ENCODE data around the gene ZNF280C.

Gene ZNF280C

DNA sequence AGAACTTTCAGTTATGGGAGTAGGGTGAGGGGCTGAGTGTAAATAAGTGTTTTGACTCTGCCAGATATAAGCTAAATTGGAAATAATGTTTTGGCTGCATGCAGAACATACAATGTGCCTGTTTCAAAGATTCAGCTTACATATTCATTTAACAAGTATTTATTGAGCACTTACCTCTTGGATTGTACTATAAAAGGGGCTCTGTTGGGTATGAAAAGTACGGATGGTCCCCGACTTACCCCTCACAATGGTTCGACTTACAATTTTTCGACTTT lies 102.3 kb downstream of the ZNF280C start:
- no peak for ATAC-seq (replicated peaks)
- peak overlapping the region; percentile 81 to 95 for H3K4me3 Mint-ChIP-seq
- H3K27me3 Mint-ChIP-seq, result no peaks in the 10 kb centered on the region
- H3K9me3 Mint-ChIP-seq, result no peaks in the 10 kb centered on the region
- H3K27ac Mint-ChIP-seq, result peak overlapping the region; percentile 81 to 95
- no peak for DNase-seq
- peaks cover 9% of the 10 kb centered on the region for H3K36me3 Mint-ChIP-seq (ENCODE audit: insufficient read depth)
- H3K4me1 Mint-ChIP-seq (ENCODE audit: low read depth in 2 of 2), result peaks cover 10 to 21% of the 10 kb centered on the region in 2 donors

DNA sequence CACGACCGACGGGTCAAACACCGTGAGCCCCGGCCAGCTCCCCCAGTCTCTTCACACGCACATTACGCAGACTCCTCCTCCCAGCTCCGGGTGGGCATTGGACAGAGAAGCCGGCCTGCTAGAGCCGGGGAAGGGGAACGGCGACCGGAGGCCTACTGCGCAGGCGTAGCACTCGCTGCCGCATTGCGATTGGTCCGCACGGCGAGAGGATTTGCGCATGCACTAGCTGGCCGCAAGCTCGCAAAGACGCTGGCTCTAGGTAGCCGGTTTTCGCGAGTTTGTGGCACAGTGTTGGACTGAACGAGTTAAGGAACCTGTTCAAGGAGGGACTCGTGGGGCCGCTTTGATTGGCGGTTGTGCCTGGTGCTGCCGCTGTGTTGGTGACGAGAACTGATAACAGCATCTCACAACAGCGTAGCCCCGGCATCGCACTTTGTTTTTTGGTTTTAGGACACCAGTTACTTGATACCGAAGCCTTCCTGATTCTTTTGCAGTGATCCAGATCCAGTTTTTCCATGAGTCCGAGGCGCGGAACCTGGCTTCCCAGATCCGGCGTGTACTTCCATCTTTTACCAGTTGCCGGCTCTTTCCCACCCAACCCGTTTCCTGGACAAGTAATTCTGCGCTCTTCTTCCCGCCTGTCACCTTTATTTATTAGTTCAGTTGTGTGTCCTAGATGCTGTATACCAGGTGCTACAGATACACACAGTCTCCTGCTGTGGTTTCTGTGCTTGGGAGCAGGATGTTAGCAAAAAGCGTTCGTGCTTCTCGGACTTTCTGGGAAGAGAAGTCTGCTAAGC lies 102.8 kb downstream of the ZNF280C start, which contains the start of gene AIFM1:
Gene AIFM1 (minus strand): TSS at position 139 of the 800 bp plus-strand sequence. CDS start 185 bp downstream, outside the sequence.
- H3K4me1 Mint-ChIP-seq (ENCODE audit: low read depth in 2 of 2), result peaks cover 9 to 21% of the 10 kb centered on the region in 2 donors
- DNase-seq (peak; percentile 79 to 80 (median 80)), ATAC-seq (replicated peaks) (peak; percentile 91)
- H3K27me3 Mint-ChIP-seq, result no peaks in the 10 kb centered on the region
- peak within 1 kb of the TSS; percentile 81 to 95 for H3K4me3 Mint-ChIP-seq
- peak within 1 kb of the TSS; percentile 81 to 95 for H3K27ac Mint-ChIP-seq
- H3K9me3 Mint-ChIP-seq, result no peaks in the 10 kb centered on the region
- H3K36me3 Mint-ChIP-seq (ENCODE audit: insufficient read depth), result peaks cover 9% of the 10 kb centered on the region

- DNase-seq (no peak), ATAC-seq (replicated peaks) (peak; percentile 47)
- peaks cover 9% of the 10 kb centered on the region for H3K36me3 Mint-ChIP-seq (ENCODE audit: insufficient read depth)
- H3K9me3 Mint-ChIP-seq, result no peaks in the 10 kb centered on the region
- no peaks in the 10 kb centered on the region for H3K27me3 Mint-ChIP-seq
- peaks cover 7 to 21% of the 10 kb centered on the region in 2 donors for H3K4me1 Mint-ChIP-seq (ENCODE audit: low read depth in 2 of 2)
- peak overlapping the region; percentile 81 to 95 for H3K27ac Mint-ChIP-seq
- peak overlapping the region; percentile 81 to 95 for H3K4me3 Mint-ChIP-seq
These were observed 103.5 kb downstream of the ZNF280C start for GRCh38 chrX:130165181-130165702.

- H3K4me1 Mint-ChIP-seq (ENCODE audit: low read depth in 2 of 2), result peaks cover 7 to 21% of the 10 kb centered on the region in 2 donors
These were observed 105.3 kb downstream of the ZNF280C start for GRCh38 chrX:130163398-130163797.

GRCh38 chrX:130162094-130162735 lies 106.5 kb downstream of the ZNF280C start:
- H3K4me3 Mint-ChIP-seq, result no peak overlapping the region
- peaks cover 5 to 21% of the 10 kb centered on the region in 2 donors for H3K4me1 Mint-ChIP-seq (ENCODE audit: low read depth in 2 of 2)
- no peak for DNase-seq
- ATAC-seq (replicated peaks), result no peak
- H3K9me3 Mint-ChIP-seq, result no peaks in the 10 kb centered on the region
- no peak overlapping the region for H3K27ac Mint-ChIP-seq
- no peaks in the 10 kb centered on the region for H3K27me3 Mint-ChIP-seq
- H3K36me3 Mint-ChIP-seq (ENCODE audit: insufficient read depth), result peaks cover 9% of the 10 kb centered on the region

More at GRCh38 chrX:130163398-130163797, 105.3 kb downstream of the ZNF280C start:
- ATAC-seq (replicated peaks), result no peak
- Mint-ChIP-seq H3K4me3 (no peak overlapping the region), H3K27ac (no peak overlapping the region), H3K9me3 (no peaks in the 10 kb centered on the region), H3K36me3 (ENCODE audit: insufficient read depth) (peaks cover 9% of the 10 kb centered on the region), H3K27me3 (no peaks in the 10 kb centered on the region)
- no peak for DNase-seq

- no peaks in the 10 kb centered on the region for H3K27me3 Mint-ChIP-seq
- H3K36me3 Mint-ChIP-seq (ENCODE audit: insufficient read depth), result no peaks in the 10 kb centered on the region
- no peaks in the 10 kb centered on the region for H3K9me3 Mint-ChIP-seq
- no peak for ATAC-seq (replicated peaks)
- no peak overlapping the region for H3K27ac Mint-ChIP-seq
- no peak overlapping the region for H3K4me3 Mint-ChIP-seq
- no peak for DNase-seq
- H3K4me1 Mint-ChIP-seq (ENCODE audit: low read depth in 2 of 2), result peaks cover 0 to 8% of the 10 kb centered on the region in 2 donors
These were observed 108.9 kb downstream of the ZNF280C start for GRCh38 chrX:130159776-130160175.

GRCh38 chrX:130158311-130158710 lies 110.4 kb downstream of the ZNF280C start:
- DNase-seq, result no peak
- no peaks in the 10 kb centered on the region for H3K9me3 Mint-ChIP-seq
- no peak for ATAC-seq (replicated peaks)
- no peak overlapping the region for H3K27ac Mint-ChIP-seq
- H3K4me3 Mint-ChIP-seq, result no peak overlapping the region
- peaks cover 0 to 8% of the 10 kb centered on the region in 2 donors for H3K4me1 Mint-ChIP-seq (ENCODE audit: low read depth in 2 of 2)
- no peaks in the 10 kb centered on the region for H3K36me3 Mint-ChIP-seq (ENCODE audit: insufficient read depth)
- no peaks in the 10 kb centered on the region for H3K27me3 Mint-ChIP-seq

GRCh38 chrX:130155564-130155963 lies 113.1 kb downstream of the ZNF280C start:
- DNase-seq (no peak), ATAC-seq (replicated peaks) (no peak)
- Mint-ChIP-seq H3K4me1 (ENCODE audit: low read depth in 2 of 2) (no peaks in the 10 kb centered on the region), H3K27me3 (no peaks in the 10 kb centered on the region), H3K27ac (peak overlapping the region in 1 of 2 donors; percentile 35), H3K36me3 (ENCODE audit: insufficient read depth) (peaks cover 7% of the 10 kb centered on the region), H3K9me3 (no peaks in the 10 kb centered on the region), H3K4me3 (no peak overlapping the region)
